Urothelium cell line (cell line): Measurements from ENCODE around the gene CHRNG.
"Not testable (repeated sequence)": the region's sequence is repeated elsewhere in the genome, so short reads cannot be mapped to it uniquely, and the experiment has no call there.

Experiments
- DNase-seq: peaks from one replicate; pipeline ENCODE4 v3.0.0; 2011; ENCODE audit warnings: low spot score, mixed read lengths
- FAIRE-seq: peaks from 2 replicates; lab custom pipeline; 2011; peaks lifted over from hg19 to GRCh38; lab: Jason Lieb, UNC

Gene CHRNG

DNA sequence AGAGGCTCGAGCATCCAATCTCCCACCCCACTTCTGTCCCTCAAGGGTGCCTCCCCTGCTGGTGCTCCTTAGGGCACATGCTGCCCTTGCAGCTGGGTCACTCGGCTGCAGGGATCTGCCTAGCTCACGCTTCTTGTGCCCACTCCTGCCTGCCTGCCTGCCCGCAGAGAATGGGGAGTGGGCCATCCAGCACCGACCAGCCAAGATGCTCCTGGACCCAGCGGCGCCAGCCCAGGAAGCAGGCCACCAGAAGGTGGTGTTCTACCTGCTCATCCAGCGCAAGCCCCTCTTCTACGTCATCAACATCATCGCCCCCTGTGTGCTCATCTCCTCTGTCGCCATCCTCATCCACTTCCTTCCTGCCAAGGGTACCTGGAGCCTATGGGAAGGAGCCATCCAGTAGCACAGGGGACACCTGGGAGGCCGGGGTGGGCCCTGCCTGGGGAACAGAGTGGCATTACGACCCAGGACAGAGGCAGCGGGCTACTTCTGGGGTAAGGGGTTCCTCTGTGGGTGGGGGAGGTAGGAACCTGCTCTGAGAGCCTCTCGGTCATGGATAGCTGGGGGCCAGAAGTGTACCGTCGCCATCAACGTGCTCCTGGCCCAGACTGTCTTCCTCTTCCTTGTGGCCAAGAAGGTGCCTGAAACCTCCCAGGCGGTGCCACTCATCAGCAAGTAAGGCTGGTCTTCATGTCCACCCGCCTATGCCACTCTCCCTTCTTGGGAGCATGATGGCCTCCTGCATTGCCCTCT is 3.4 kb downstream of the CHRNG start:
- no peak for DNase-seq
- FAIRE-seq: no peak

- no peak for DNase-seq
- FAIRE-seq: no peak
Observed at GRCh38 chr2:232543491-232543890, 4.0 kb downstream of the CHRNG start.

GRCh38 chr2:232543928-232544631 is 4.6 kb downstream of the CHRNG start:
- DNase-seq (no peak), FAIRE-seq (no peak)

DNA sequence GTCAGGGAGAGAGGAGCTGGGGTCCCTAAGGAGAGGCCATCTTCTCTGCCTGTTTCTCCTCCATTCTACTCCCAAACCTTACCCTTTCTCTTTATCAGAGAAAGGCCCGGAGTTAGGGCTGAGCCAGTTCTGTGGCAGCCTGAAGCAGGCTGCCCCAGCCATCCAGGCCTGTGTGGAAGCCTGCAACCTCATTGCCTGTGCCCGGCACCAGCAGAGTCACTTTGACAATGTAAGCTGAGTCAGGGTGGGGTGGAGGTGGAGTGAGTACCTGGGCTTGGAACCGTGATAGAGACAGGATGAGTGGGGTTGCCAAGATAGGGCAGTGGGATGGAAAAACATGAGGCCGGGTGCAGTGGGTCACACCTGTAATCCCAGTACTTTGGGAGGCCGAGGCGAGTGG is 5.2 kb downstream of the CHRNG start:
- FAIRE-seq (no peak), DNase-seq (no peak)

DNA sequence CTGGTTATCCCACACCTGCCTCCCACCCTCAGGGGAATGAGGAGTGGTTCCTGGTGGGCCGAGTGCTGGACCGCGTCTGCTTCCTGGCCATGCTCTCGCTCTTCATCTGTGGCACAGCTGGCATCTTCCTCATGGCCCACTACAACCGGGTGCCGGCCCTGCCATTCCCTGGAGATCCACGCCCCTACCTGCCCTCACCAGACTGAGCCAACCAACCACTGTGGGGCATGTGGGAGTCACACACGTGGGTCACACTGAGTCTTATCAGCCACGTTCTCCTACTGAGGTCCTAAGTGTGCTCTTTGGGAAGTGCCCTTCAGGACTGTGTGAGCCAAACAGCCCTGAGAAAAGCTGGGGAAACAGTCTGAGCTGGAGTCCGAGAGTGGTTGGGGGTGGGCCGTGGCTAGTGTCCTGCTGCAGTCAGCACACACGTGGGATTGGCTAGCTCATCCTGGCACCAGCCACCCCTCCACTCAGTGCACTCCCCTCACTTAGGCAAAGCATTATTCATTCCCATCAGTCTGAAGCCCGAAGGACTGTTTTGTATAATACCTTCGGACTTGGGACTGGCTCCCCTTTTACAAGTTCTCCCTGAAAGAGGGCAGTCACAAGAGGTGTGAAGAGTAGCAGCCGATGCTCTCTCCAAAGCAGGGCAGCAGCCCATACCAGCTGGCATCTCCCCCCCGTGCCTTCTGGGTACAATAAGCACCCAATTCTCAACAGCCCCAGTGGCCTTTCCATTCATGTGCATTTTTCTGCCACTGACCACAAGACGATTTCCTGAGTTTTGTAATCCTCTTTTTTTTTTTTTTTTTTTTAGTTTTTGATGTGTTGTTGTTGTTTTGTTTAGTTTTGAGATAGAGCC is 6.3 kb downstream of the CHRNG start:
- DNase-seq (no peak), FAIRE-seq (no peak)

DNA sequence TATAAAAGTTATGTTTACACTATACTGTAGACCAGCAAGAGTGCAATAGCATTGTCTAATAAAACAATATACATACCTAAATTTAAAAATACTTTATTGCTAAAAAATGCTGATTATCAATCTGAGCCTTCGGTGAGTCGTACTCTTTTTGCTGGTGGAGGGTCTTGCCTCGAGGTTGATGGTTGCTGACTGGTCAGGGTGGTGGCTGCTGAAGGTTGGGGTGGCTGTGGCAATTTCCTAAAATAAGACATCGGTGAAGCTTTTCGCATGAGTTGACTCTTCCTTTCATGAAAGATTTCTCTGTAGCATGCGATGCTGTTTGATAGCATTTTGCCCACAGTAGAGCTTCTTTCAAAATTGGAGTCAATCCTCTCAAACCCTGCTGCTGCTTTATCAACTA is 8.5 kb downstream of the CHRNG start:
- DNase-seq (no peak), FAIRE-seq (no peak)

GRCh38 chr2:232549655-232550353 is 10.3 kb downstream of the CHRNG start:
- DNase-seq (no peak), FAIRE-seq (no peak)

- no peak for FAIRE-seq
- peak; percentile 99 for DNase-seq
Observed at GRCh38 chr2:232550354-232551249, 11.1 kb downstream of the CHRNG start, which contains the start of the genes EIF4E2 and TIGD1. EIF4E2 (plus strand) TSS chr2:232550689; CDS start chr2:232550725, 36 bp downstream. TIGD1 (minus strand) TSS chr2:232550557; CDS start chr2:232549882, 675 bp downstream.

DNA sequence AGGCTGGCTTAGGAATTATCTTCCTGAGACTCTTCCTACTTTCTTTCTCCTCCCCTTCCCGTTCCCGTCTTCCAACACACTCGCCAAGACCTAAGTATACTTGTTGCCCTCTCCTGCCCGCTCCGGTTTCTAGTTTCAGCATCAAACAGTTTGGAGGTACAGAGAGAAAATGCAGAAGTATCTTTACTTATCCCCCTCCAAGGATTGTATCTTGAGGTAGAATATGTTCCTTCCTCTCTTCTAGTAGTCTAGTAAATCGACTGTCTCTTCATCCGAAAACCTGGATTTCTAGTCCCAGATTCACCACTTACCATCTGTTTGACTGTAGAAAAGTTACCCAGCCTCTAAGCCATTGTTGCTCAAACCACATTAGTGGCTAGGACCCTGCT is 11.8 kb downstream of the CHRNG start:
- DNase-seq (no peak), FAIRE-seq (no peak)

- DNase-seq (no peak), FAIRE-seq (no peak)
Observed at GRCh38 chr2:232551776-232552175, 12.3 kb downstream of the CHRNG start.

GRCh38 chr2:232556426-232556825 is 16.9 kb downstream of the CHRNG start:
- FAIRE-seq (no peak), DNase-seq (no peak)

DNA sequence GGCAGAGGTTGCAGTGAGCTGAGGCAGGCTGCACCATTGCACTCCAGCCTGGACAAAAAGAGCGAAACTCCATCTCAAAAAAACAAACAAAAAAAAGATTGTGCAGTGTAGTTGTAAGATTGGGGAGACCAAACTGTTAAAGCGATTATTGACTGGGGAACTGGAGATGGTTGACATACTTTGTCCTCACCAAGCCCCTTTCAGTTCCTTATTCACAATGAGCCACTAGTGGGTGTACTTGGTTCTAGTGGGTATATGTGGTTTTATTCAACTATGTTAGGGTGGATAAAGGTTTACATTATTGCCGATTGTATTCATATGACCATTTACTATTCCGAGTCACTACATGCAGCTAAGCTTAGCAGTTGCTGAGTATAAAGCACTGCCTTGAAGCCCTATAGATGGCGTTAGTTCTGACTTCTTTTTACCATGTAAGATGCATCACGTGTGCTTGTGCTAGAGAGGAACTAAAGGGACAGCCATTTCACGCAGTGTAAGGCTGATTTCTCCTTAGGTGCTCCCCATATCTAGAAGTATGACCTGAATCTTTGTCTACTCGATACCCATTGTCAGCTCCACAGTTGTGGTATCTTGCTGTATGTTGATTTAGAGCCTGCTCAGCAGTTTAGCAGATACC is 23.1 kb downstream of the CHRNG start:
- no peak for DNase-seq
- no peak for FAIRE-seq

DNA sequence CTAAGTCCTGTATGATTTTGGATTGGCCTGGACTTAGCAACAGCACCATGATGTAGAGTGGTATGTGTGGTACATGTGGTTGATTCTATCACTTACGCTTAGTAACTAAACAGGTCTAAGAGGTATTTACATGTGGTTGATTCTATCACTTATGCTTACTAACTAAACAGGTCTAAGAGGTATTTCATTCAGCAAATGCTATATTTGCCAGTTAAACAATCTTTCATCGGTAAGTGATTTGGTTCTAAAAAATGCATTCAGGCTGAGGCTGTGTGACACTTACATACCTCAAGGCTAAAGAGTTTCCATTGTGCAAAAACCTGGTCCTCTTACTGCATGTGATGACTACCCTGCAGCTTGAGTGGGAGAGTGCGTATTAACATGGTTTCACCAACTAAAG is 24.1 kb downstream of the CHRNG start:
- no peak for DNase-seq
- no peak for FAIRE-seq

- FAIRE-seq: no peak
- no peak for DNase-seq
Observed at GRCh38 chr2:232567721-232568120, 28.2 kb downstream of the CHRNG start.

GRCh38 chr2:232568161-232568560 is 28.7 kb downstream of the CHRNG start:
- DNase-seq (no peak), FAIRE-seq (no peak)

GRCh38 chr2:232569541-232569940 is 30.0 kb downstream of the CHRNG start:
- FAIRE-seq (no peak), DNase-seq (no peak)

DNA sequence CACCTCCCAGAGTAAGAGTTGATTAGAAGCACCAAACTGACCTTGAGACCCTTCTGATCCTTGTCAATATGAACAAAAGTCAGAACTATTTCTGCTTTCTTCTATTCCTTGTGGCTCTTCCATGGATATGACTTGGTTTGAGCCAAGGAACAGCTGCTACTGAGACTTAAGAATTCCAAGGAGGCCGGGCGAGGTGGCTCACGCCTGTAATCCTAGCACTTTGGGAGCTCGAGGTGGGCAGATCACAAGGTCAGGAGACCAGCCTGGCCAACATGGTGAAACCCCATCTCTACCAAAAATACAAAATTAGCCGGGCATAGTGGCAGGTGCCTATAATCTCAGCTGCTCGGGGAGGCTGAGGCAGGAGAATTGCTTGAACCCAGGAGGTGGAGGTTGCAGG is 31.0 kb downstream of the CHRNG start:
- FAIRE-seq, DNase-seq: not testable (repeated sequence)

DNA sequence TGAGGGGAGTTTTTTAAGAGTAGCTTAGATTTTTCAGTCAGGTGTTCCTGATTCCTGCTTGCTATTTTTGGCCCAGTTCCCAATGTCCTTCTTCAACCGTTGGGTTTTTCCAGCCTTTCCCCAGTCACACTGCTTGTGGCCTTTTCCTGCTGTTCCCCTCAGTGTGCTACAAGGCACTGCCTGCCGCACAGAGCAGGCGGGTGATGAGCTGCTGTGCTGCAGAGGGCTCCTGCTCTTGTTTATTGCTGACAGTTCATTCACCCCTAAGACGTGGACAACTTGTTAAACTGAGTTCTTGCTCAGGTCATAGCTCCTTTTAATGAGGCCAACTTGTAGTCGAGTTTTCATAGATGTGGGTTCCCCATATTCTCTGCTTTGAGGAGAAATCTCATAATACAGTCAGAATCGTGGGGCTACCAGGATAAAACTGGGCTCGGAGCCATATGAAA is 31.6 kb downstream of the CHRNG start:
- no peak for FAIRE-seq

DNA sequence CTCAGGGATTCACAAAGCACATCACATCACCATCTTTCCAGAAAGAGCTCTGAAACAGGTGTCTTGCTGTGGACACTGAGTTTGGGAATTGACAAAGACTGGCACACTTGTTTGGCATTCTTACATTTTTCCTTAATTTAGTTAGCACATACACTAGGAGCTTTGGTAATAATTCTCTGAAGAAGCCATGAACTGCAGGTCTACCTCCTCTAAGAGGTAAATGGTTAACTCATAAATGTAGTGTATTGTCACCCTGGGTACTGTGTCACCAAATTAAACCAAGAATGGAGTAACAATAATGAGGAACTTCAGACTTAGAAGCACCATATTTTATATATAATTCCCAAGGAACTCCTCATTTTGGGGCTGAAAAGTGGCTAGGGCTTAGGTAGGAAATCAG is 33.5 kb downstream of the CHRNG start:
- FAIRE-seq (no peak), DNase-seq (no peak)

More for the DNA sequence above, 31.6 kb downstream of the CHRNG start:
- no peak for DNase-seq
